Hypothalamus (tissue), 51 donors: Measurements from ENCODE around the gene NT5DC3.
A peak's percentile ranks its signal among the peaks of the same experiment; 100 is the strongest.

Experiments
- DNase-seq, 51 donors: peaks; one replicate each; lab custom pipeline; 2025; lab: John Stamatoyannopoulos, UW

The NT5DC3 gene

GRCh38 chr12:103785243-103786031, 55.6 kb downstream of the NT5DC3 start:
- DNase-seq, result no peak

DNA sequence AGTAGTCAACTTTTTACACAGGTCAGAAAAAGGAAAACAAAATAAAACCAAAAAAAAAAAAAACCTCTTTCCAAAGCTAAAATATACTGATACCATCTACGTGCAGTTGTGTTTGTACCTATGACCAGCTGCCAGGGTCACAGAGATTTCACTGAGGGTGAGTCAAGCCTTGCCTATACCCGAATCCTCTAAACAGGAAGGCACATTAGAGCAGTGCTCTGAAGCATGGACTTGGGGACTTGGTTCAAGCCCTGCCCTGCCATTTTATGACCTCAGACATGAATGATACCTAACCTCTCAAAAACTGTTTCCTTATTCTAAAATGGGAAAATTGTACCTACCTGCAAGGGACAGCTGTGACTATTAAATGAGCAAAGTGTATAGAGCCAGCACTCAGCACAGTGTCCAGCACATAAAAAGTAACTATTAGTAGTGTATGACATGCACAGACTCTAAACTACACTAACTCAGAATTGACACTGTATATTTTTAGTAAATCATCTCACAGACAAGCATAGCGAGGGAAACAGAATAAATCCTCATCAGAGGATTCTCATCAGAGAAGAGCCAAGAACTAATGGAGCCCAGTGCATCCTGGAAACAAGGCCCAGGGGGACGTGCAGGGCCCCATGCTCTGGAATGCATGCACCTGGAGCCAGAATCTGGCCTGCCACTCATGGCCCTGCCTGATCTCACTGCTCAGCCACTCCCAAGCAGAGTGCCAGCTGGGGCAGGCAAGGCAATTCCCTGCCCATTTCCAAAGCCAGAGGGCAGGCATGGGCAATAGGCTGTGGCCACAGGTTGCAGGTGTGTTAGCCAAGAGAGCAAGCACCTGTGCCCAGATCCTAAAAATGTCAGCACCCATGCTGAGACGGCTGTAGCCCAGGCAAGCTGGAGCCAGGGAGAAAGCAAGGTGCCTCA, 57.0 kb downstream of the NT5DC3 start:
- DNase-seq, result no peak

GRCh38 chr12:103782399-103782798, 58.6 kb downstream of the NT5DC3 start:
- DNase-seq, result no peak

GRCh38 chr12:103780992-103781391, 60.0 kb downstream of the NT5DC3 start:
- no peak for DNase-seq

GRCh38 chr12:103780093-103780440, 61.0 kb downstream of the NT5DC3 start:
- no peak for DNase-seq

- no peak for DNase-seq
Observed at GRCh38 chr12:103779410-103780092, 61.5 kb downstream of the NT5DC3 start.

DNA sequence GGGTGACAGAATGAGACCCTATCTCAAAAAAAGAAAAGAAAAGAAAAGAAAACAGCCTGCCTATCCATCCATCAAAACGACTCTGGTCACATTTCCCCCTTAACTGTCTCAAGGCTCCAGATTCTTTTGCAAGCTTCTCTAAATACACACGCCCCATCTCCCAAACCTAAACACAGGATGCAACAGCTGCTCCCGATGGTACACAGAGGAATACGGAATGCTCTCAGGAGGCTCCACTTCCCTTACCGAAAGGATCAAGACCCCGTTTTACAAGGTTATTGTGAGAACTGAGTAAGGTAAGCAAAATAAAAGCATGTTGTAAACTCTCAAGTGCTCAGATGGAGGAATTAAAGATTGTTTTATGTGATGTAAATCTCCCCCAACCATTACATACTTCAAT, 62.3 kb downstream of the NT5DC3 start:
- no peak for DNase-seq

- DNase-seq, result no peak
Observed at GRCh38 chr12:103774977-103775560, 66.0 kb downstream of the NT5DC3 start.

DNA sequence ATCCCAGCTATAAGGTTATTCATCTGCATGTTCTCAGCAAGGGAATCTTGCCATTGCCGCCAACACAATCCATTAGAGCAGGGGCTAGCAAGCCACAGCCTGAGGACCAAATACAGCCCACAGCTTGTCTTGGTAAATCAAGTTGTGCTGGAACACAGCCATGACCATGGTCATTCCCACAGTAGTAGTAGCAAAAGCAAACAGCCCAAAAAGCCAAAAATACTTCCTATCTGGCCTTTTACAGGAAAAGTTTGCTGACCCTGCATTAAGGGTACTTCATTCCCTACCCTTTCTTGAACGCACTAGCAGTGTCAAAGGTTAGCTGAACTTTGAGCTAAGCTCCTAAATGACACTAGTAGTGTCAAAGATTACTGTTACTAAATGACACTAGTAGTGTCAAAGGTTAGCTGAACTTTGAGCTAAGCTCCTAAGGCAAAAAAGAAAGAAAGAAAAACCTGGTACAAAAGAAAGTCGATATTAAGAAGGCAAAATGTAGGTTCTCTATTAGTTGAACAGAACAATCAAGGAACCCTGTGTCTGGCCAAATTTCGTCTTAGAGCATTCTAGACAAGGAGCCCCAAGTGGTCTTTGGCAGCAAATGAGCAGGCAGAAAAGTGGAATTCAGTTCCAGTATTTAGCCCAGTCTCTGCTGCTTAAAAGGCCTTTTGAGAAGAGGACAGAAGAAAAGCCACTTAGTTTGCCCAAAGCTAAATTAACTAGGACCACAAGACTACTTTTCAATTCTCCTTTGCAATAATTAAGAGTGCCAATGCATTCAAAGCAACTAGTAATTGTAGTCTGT, 67.7 kb downstream of the NT5DC3 start:
- DNase-seq, result peak in 9 of 51 donors; percentile 3 to 52 (median 11)

GRCh38 chr12:103772367-103773108, 68.5 kb downstream of the NT5DC3 start:
- no peak for DNase-seq

GRCh38 chr12:103771466-103771865, 69.6 kb downstream of the NT5DC3 start:
- peak in 24 of 51 donors; percentile 1 to 54 (median 20) for DNase-seq

DNA sequence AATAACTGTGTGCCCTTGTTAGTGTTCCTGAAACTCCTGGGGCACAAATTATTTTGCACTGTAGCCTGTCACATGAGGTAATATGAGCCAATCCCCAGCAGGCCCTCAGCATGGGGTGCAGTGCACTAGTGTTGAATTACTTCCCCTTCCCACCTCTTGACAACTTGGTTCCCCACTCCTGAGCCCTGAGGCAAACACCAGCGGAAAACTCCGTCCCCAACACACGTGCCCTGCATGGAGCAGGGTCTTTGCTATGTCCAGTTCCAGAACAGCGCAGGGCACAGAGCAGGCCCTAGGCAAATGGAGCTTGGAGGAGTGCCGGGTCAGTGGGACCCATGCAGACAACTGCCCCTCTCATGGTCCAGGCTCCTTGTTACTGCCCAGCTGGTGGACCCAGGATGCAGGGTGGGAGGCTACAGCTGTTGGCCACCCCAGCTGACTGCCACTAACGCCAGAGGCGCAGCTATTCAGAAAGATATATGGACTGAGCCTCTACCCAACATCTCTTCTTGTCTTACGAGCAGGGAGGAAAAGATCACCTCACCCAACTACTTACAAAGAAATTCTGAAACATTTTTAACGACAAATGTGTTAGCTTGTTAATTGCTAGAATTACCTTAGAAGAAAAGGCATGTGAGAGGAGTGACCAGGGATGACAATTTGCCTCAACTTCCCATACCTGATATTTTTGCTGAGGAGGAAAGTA, 71.6 kb downstream of the NT5DC3 start:
- DNase-seq, result no peak

GRCh38 chr12:103768467-103769123, 72.4 kb downstream of the NT5DC3 start:
- DNase-seq, result no peak

- no peak for DNase-seq
Observed at GRCh38 chr12:103766028-103766427, 75.0 kb downstream of the NT5DC3 start.

DNA sequence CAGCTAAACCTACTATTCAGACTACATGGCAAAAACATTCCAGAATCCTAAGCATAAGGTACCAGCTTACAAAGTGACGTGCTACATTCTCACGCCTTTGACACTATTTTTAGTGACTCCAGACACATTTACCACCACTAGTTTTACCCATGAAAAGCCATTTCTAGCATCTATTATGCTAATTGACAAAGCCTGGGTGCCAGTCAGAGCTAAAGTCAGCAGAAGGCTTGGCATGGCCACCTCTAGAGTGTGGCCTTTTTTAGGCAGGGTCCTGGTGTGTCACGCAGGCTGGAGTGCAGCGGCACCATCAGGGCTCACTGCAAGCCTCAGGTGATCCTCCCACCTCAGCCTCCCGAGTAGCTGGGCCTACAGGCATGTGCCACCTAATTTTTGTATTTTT, 75.7 kb downstream of the NT5DC3 start:
- DNase-seq, result no peak

DNA sequence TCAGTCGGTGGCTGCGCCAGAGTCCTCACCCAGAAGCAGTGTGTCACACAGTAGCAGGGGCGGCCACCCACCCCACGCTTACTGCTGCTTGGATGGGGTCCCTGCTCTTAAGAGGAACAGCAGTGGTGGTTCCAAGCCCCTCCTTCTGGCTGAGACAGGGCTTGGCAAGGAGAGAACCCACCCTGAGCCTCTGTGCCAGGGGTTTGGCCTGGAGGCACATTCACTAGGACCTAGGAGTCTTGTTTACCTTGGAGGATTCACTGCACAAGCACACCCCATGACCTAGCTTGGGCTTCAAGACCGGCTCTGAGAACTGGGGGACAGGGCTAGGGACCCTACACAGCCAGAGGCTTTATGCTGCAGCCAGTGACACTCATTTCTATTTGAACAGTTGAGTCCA, 78.6 kb downstream of the NT5DC3 start:
- no peak for DNase-seq

DNA sequence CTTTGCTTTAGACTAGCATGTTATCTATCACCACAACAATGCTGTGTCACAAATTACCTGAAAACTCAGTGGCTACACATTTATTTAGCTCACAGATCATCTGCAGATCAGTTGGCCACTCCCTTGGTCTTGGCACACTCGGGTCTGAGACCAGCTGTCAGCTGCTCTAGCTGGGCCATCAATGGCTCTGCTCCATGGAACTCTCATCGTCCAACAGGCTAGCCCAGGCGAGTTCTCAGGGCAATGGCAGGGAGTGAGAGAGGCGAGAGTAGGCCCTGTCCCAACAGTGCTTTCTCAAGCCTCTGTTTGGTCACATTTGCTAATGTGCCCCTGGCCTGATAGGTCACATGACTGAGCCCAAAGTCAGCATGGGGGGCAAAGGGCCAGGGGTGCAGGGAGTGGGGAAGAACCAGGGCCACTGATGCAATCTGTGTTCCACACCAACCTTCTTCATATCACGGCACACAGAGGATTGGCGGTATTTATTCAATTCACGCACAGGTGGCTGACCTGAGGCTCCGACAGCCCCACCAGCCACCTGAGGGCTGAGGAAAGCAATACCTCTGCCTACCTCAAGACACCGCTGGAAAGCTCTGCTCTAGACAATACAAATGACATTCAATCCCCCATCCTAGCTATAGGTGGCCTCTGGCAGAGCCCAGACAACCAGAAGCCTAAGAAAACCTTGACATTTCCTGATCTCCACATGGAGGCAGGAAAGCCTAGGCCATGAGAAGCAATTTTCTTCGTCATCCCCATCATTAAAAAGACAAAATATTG, 82.5 kb downstream of the NT5DC3 start:
- DNase-seq, result no peak
